Measurements from ENCODE around the gene IPO13. TPM values are rescaled to one million over a fixed set of nuclear protein-coding genes. Genes with fewer than 3 reads are reported as not detected.
A peak's percentile ranks its signal among the peaks of the same experiment; 100 is the strongest.

Gene IPO13
- total RNA-seq, 1 donor from 2014 or later: 25.4 TPM

DNA sequence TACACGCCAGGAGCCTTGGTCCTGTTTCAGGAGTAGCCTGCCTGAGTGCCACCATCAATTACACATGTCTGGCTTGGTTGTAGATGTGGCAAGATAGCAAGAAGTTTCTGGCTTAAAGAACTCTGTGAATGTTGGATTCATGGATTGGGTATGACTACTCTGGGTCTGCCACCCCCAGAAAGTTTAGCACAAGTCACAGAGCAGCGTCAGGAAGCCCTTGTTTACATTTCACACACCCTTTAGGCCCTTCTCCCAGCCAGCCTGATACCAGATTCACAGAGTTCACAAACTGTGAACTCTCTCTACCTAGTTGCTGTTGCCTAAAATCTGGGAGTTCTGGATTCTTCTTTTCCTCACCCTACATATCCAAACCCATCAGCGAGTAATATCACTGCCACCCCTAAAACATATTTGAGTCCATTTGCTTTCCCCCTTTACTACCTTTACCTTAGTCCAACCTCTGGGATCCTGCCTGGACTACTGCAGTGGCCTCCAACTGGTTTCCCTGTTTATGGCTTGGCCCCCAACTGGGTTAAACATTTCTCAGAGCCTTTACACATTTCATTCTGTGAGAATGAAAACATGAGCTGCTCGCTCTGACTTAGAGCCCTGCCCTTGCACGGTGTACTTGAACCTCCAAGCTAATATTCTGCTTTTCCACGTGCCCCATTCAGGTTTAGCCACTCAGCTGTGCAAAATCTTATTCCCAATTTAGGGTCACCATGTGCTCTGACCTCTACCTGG lies 40.6 kb downstream of the IPO13 start:
- no peak for DNase-seq

DNA sequence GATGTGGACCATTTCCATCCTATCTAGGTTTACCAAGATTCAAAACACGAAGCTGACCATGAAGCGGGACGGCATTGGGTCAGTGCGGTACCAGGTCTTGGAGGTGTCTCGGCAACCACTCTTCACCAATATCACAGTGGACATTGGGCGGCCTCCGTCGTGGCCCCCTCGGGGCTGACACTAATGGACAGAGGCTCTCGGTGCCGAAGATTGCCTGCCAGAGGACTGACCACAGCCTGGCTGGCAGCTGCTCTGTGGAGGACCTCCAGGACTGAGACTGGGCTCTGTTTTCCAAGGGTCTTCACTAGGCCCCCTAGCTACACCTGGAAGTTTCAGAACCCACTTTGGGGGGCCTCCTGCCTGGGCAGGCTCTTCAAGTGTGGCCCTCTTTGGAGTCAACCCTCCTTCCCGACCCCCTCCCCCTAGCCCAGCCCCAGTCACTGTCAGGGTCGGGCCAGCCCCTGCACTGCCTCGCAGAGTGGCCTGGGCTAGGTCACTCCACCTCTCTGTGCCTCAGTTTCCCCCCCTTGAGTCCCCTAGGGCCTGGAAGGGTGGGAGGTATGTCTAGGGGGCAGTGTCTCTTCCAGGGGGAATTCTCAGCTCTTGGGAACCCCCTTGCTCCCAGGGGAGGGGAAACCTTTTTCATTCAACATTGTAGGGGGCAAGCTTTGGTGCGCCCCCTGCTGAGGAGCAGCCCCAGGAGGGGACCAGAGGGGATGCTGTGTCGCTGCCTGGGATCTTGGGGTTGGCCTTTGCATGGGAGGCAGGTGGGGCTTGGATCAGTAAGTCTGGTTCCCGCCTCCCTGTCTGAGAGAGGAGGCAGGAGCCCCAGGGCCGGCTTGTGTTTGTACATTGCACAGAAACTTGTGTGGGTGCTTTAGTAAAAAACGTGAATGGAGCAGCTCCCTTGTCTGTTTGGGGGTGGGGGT lies 43.8 kb downstream of the IPO13 start:
- no peak for DNase-seq

DNA sequence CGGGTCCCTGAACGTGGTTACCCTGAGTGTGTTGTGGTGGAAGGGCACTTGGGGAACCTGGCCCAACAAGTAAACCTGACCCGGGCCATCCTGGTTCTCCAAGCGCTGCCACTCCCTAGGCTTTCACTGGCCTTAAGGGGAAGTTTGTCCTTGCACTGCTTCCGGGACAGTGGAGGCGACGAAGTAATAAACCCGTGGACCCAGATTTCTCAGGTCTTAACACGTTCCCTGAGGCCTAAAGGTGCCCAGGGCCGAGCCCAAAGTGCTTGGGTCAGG lies 44.4 kb downstream of the IPO13 start:
- DNase-seq: no peak

DNA sequence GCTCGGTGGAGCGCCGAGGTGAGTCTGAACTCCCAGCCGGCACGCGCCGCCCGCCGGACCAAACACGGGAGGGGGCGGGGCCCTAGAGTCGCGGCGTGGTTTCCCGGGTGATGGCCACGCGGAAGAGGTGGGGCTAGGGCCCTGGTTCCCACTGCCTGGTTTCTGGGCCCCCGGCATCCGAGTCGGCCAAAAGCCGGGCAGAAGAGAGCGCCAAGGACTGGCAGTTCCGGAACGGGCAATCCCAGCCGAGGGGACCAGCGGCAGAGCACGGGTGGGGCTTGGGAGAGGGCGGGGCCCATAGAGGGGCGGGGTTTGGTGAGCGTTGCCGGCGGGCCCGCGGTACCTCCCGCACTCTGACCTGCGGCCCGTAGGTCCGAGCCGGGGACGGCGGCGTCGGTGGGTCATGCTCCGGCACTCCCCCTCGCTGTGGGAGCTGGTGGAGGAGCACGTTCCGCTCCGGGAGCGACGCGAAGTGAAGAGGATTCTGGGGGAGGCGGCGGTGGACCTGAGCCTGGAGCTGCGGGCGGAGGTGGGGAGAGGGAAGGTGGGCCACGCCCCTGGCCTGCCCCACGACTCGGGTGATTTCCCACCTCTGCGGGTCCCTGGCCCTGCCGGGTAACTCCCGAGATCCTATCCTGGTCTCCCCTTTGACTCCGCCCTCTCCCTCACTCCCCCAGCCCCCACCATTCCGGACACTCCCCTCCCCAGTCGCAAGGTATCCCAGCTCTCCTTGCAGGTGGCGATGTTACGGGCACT lies 44.9 kb downstream of the IPO13 start, which contains the start of gene CCDC24:
CCDC24 (plus strand) TSS at position 124 of the 756 bp plus-strand sequence; CDS start at position 404, 280 bp downstream.
- DNase-seq: peak; percentile 81

DNA sequence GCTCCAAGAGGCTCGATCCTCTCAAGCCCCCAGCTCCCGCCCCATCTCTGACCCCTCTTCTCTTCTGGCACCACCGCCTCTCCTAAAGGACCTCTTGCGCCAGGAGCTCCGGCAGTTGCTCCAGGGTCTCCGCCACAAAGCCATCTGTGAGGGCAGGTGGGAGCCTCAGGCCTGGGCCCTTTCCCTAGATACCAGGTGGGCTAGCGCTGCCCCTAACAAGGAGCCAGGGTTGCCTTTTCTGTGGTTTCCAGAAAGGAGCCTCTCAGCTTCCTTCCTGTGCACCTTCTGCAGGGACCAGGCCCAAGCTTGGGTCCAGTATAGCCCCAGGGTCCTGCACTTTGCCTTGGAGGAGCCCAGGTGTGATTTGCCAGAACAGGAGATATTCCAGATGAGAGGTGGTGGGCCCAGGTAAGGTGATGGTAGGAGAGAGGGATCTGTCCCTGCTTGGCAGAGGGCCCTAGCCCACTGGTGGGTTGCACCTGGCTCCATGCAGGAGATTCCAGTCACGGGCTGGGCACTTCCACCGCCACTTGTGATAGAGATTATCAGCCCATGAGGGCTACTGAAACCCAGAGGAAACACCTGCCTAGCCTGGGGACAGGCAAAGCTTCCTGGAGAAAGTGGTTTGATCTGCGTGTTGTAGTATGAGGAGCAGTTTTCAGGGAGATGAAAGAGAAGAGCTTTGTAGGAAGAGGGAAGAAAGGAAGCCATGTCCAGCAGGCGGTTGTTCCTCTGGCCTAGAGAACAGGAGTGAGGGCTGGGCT lies 45.7 kb downstream of the IPO13 start:
- DNase-seq: no peak

DNA sequence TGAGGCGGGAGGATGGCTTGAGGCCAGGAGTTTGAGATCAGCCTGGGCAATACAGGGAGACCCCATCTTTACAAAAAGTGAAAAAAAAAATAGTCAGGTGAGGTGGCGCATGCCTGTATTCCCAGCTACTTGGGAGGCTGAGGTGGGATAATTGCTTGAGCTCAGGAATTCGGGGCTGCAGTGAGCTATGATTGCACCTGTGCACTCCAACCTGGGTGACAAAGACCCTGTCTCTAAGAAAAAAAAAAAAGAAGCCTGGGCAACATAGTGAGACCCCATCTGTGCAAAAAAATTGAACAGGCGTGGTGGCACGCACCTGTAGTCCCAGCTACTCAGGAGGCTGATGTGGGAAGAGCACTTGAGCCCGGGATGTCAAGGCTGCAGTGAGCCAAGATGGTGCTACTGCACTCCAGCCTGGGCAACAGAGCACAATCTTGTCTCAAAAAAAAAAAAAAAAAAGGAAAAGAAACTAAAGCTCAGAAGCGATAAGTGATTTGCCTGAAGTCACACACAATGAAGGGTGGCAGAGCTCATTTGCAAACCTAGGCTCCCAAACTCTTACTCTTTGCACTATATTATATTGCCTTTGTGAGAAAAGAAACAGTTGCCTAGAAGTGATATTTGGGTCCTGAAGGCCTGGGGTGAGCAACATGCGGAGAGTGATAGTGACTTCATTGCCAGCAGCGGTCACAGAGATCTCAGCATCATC lies 46.6 kb downstream of the IPO13 start:
- no peak for DNase-seq

DNA sequence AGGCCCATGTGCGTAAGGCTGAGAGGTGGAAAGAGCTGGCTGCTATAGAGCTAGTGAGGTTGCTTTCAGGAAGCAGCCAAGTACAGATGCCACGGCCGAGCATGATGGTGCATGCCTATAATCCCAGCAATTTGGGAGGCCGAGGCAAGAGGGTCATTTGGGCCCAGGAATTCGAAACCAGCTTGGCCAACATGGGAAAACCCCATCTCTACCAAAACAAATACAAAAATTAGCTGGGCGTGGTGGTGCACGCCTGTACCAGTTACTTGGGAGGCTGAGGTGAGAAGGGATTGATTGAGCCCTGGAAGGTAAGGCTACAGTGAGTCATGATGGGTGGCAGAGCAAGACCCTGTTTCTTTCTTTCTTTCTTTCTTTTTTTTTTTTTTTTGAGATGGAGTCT lies 47.3 kb downstream of the IPO13 start:
- DNase-seq: no peak

DNA sequence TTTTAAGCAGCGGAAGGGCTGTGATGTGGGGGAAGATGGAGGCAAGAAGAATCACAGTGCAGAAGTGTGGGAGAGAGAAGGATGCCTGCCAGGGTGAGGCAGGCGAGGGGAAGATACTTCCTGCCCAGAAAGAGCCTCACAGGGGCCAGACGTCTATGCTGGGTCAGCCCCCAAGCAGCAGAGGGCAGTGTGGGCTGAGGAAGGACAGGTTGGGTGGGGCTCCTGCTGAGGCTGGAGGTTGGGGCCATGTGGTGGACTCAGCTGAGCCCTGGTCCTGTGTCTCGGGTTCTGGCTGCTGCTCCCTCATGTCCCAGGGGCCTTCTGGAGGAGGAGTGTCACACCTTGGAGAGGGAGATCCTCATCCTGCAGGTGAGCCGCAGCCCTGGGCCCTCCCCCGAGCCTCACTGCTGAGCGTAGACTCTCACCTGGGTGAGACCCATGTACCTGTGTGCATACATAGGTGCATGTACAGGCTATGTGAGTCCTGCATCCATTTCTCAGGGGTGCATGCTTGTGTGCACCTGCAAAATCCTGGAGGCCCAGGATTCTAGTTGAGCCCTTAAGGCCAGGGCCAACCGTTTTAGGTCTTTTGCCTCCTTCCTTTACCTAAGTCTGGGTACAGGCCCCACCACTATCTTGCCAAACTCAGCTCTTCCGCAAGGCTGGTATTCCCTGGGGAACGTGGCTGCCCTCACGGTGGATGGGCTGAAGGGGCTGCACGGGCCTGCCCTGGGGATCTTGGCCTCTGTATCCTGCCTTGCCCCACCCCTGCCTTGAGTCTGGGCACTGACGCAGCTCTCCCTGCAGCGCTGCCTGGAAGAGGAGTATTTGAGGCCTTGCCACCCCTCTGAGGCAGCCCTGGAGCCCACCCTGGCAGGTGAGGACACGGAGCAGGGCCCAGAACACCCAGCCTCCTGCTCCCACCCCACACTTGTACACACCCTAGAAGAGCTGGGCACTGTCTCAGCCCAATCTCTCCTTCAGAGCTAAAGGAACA lies 48.3 kb downstream of the IPO13 start:
- DNase-seq: no peak

DNA sequence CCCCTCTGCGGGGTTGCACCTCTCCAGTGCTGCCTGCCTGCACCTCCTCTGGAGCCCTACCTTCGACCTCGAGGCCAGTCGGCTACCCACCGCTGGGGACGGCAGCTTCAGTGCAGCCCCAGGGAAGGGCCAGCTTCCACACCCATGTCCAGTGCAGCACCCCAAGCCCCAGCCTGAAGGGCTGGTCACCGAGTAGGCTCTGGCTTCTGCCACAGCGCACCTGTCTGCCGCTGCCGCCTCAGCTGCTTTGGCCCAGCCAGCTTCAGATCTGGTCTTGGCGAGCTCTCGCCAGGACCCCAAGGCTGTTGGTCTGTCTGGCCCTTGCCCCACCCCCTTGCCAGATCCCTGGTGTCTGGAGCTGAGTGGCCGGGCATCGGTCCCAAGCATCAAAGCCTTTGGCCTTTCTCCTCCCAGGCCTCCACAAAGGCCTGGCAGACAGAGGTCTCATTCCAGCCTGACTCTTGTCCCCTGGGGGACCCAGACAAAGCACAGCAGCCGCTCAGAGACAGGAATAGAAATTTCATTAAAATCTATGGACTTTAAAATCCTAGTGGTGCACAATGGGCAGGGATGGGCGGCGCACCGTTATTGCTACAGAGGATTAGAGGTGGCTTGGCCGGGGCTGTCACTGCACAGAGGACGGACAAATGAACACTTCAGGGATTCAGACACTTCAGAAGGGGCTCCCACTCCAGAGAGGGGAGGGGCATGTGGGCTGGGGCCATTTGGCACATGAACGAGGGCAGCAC lies 49.4 kb downstream of the IPO13 start:
- no peak for DNase-seq

DNA sequence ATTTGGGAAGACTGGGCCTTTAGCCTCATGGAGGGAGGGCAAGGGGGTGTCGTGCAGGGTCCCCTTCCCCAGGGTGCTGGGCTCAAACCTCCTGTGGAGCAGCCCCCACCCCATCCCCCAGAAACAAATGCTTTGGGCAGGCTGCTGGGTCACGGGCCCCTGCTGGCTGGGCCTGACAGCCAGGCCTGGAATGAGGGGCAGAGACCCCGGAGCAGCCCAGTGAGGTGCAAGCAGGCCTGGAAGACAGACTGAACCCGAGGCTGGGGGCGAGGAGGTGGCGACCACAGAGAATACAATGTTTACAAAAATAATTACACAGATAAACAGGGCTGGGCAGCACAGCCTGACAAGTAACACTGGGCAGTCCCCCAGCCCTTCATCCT lies 50.0 kb downstream of the IPO13 start:
- DNase-seq: no peak

DNA sequence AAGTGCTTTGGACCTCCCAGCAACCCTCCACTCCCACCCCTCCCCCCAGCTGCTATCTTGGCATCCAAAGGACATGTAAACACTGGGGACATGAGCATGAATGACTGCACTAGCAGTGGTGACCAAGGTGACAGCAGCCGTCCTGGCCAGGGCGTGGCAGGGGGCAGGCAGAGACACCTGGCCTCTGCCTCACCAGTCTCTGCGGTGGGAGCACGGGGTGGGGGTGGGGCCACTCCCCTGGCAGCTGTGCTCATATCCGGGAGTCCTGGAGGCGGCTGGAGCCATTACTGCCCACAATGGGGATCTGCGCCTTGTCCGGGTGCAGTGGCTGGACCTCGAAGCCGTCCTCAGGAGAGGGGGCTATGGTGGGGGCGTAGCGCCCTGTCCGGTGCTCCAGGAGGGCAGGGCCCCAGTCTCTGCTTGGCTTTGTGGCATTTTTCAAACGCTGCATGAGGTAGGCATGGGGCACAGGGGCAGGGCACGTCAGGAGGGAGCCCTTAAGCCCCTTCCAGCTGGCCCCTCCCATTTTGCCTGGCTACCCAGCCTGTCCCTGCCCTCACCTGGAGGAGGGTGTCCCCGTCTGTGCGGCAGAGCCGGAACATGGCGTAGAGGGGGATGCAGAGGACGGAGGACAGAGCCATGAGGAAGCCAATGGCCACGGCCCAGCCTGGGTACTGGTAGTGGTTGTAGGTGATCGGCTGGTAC lies 50.7 kb downstream of the IPO13 start:
- DNase-seq: no peak

DNA sequence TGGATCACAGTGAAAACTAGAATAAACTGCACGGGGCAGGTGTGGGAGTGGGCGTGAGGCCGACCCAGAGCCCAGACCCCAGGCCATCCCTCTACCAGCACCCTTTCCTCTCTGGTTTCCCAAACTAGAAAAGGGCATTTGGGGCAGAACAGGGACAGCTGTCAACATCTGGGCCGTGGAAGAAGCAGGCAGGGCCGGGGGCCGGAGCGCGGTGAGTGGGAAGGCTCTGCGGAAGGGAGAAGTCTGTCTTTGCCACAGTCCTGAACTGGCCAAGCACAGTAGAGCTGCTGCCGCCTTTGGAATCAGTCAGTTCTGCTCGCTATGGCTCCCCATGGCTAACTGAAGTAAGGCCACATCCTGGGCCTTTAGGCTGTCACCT lies 51.2 kb downstream of the IPO13 start:
- DNase-seq: no peak

DNA sequence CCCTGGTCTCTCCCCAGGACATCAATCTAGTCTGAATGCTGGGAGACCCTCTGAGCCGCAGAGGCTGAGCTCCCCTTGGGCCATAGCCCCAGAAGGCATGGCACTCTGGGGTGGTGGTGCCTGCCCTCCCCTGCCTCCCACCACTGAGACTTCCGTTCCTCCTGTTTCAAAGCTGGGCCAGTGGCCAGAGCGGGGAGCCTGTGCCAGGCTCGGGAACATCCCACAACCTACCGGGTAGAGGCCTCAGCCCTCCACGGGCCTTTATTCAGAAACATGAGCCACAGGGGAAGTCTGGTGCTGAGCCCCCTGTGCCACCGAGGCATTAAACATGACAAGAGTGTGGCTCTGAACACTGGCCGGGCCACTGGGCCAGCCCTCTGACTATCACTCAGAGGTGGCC lies 52.7 kb downstream of the IPO13 start:
- no peak for DNase-seq

DNA sequence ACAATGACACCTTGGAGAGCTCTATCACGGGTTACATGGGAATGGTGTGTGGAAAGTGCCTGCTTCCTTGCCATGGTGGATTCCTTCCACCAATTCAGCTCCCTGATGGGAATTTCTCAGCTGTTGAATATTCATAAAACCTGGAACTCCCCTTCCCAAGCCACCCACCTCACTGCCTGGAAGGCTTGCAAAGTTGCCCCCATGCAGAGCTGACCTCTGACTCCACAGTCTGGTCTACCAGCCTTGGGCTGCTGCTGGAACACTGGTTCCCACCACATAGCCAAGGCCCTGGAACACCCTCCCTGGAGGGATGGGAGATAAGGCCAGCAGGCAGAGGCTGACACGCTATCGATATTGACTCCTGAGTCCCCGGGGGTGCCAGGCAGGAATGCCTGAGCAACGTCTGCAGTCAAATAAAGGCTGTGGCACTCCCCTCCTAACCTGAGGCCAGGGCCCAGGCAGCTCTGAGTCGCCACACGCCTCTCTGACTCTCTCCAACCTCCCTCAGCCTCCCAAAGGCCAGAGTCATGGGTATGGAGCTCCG lies 53.4 kb downstream of the IPO13 start:
- DNase-seq: no peak

DNA sequence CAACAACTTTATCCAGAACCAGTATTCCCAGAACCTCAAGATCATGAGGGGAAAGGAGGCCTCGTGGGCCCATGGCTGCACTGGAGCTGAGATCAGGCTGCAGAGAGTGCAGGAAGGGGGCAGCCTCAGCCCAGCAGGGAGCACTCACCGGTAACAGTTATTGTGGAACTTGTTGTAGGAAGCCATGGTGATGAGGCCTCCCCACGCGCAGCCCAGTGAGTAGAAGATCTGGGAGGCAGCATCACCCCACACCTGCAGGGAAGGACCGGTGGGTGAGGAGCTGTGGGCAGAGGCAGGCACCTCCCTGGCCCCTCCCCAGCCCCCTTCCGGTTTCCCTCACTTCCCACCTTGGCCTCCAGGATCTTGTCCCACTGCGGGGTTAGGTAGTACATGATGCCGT lies 55.4 kb downstream of the IPO13 start:
- DNase-seq: no peak

DNA sequence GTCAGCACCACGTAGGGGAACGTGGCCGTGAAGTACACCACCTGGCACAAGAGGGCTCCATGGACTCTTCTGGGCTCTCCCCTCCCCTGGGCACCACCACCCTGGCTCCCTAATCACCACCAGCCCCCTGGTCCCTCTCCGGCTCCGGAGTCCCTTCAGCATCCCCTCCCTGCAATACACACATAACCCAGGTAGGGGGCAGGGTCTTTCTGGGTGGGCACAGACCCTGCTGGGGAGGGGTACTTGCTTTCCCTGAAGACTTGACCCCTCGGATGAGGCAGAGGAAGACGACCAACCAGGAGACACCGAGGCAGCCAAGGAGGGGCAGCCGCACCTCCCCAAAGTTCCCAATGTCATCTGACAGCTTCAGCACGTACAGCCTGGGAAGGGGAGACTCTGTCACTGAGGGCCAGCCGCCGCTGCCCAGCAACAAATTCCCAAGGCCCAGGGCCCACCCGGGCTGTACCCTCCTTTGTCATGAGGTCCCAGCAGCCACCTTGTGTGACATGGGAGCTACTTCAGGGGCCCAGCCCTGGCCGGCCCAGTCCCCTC lies 55.9 kb downstream of the IPO13 start:
- no peak for DNase-seq

DNA sequence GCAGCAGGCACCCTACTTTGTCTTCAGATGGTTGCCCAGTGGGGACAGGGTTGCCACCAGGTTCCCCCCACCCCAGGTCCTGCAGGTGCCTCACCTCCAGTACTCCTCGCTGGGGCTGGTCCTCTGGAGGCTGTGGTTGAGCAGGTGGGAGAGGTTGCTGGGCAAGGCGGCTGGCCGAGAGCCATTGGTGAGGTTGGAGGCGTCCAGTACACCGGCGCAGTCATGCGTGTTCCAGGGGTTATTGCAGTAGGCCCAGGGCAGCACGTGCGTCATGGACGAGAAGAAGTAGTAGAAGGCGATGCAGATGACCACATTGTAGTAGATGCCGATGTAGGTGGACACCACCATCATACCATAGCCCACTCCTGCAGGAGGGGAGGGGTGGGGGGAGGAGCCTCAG lies 61.5 kb downstream of the IPO13 start:
- DNase-seq: no peak

DNA sequence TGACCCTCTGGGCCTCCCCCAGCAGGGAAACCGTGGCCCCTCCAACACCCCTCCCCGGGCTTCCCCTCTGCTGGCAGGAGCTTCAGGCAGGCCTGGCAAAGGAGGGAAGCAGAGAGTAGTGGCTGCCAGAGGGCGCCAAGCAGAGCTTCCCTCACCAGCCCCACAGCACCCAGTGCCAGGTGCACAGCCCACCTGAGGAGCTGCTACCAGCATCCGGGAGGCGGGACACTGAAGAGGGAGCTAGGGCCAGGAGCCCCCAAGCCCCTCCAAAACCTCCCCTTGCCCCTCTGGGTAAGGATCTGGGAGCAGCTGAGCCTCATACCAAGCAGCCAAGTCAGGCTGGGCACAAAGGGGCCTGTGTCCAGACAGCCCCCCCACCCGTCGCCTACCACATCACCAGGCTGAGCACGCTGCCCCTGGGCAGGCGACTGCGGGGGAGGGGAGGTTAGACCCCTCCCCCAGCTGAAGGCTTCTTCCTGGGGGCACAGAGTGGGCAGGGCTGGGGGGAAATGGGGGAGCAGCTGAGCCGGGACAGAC lies 64.3 kb downstream of the IPO13 start:
- DNase-seq: no peak

Data from tongue (tissue), 2 donors.